OCI-M1 (cell line): ENCODE measurements around the gene CCNT2.
"Not testable (repeated sequence)": the region's sequence is repeated elsewhere in the genome, so short reads cannot be mapped to it uniquely, and the experiment has no call there.

Experiments used
- DNase-seq: peaks from one replicate; lab custom pipeline; 2025; lab: John Stamatoyannopoulos, UW

CCNT2 gene

GRCh38 chr2:134918526-134919340 lies at the start of gene CCNT2:
Gene CCNT2, plus strand, starts transcription at chr2:134918822. Its CDS starts 33 bp downstream, at chr2:134918855.
- DNase-seq, result peak; percentile 99

- no peak for DNase-seq
These were observed 48.5 kb upstream of the CCNT2 start for GRCh38 chr2:134869946-134870736.

- DNase-seq, result no peak
These were observed 45.5 kb upstream of the CCNT2 start for GRCh38 chr2:134873152-134873551.

GRCh38 chr2:134875309-134875708 lies 43.3 kb upstream of the CCNT2 start:
- DNase-seq, result no peak

- no peak for DNase-seq
These were observed 35.8 kb upstream of the CCNT2 start for GRCh38 chr2:134882773-134883172.

GRCh38 chr2:134883552-134884293 lies 34.9 kb upstream of the CCNT2 start:
- no peak for DNase-seq

- no peak for DNase-seq
These were observed 34.2 kb upstream of the CCNT2 start for GRCh38 chr2:134884435-134884834.

- no peak for DNase-seq
These were observed 26.2 kb upstream of the CCNT2 start for GRCh38 chr2:134892282-134893035.

GRCh38 chr2:134897932-134898331 lies 20.7 kb upstream of the CCNT2 start:
- DNase-seq, result peak; percentile 34

GRCh38 chr2:134899204-134899603 lies 19.4 kb upstream of the CCNT2 start:
- DNase-seq, result no peak

GRCh38 chr2:134900151-134900550 lies 18.5 kb upstream of the CCNT2 start:
- no peak for DNase-seq

GRCh38 chr2:134903701-134904100 lies 14.9 kb upstream of the CCNT2 start:
- DNase-seq, result not testable (repeated sequence)

GRCh38 chr2:134905168-134905567 lies 13.5 kb upstream of the CCNT2 start:
- DNase-seq, result no peak

- no peak for DNase-seq
These were observed 11.9 kb upstream of the CCNT2 start for GRCh38 chr2:134906726-134907125.

- DNase-seq, result not testable (repeated sequence)
These were observed 11.0 kb upstream of the CCNT2 start for GRCh38 chr2:134907441-134908116.

GRCh38 chr2:134910763-134911399 lies 7.7 kb upstream of the CCNT2 start:
- DNase-seq, result no peak

- DNase-seq, result no peak
These were observed 7.2 kb upstream of the CCNT2 start for GRCh38 chr2:134911400-134911785.

- DNase-seq, result no peak
These were observed 6.3 kb upstream of the CCNT2 start for GRCh38 chr2:134912361-134912760.

GRCh38 chr2:134917360-134917865 lies 1.2 kb upstream of the CCNT2 start:
- DNase-seq, result no peak

GRCh38 chr2:134917888-134918525 lies 615 bp upstream of the CCNT2 start:
- peak; percentile 99 for DNase-seq
